ENCODE results near the gene CCNG2.

- TF ChIP-seq SNAI2 (CRISPR knock-in tag; IDR thresholded peaks at IDR 0.05) (no peak), OSR1 (CRISPR knock-in tag; IDR thresholded peaks at IDR 0.05) (no peak), ZNF8 (CRISPR knock-in tag; IDR thresholded peaks at IDR 0.05) (no peak)
These were observed 22.5 kb downstream of the CCNG2 start for GRCh38 chr4:77179519-77179918.
